NCI-H524 (cell line): ENCODE measurements around the gene PTGES3L.
A peak's percentile ranks its signal among the peaks of the same experiment; 100 is the strongest.
"Not testable (repeated sequence)": the region's sequence is repeated elsewhere in the genome, so short reads cannot be mapped to it uniquely, and the experiment has no call there.

ENCODE experiments used
- DNase-seq, 2 experiments: peaks; one replicate each; lab custom pipeline; 2025; lab: John Stamatoyannopoulos, UW

PTGES3L gene

GRCh38 chr17:42980274-42980765 is 440 bp upstream of the PTGES3L start, which contains the start of gene RUNDC1:
RUNDC1 (plus strand) TSS chr17:42980565; CDS start chr17:42980577, 12 bp downstream.
- peak; percentile 68 to 87 for DNase-seq

GRCh38 chr17:42975701-42976100 is 4.2 kb downstream of the PTGES3L start:
- not testable (repeated sequence) for DNase-seq

GRCh38 chr17:42975265-42975664 is 4.6 kb downstream of the PTGES3L start:
- DNase-seq, result no peak

- not testable (repeated sequence) for DNase-seq
Observed at GRCh38 chr17:42973323-42973722, 6.6 kb downstream of the PTGES3L start.

GRCh38 chr17:42971589-42971988 is 8.3 kb downstream of the PTGES3L start:
- no peak for DNase-seq

- DNase-seq, result no peak
Observed at GRCh38 chr17:42969001-42969581, 10.8 kb downstream of the PTGES3L start.

GRCh38 chr17:42967925-42968324 is 12.0 kb downstream of the PTGES3L start:
- no peak for DNase-seq

GRCh38 chr17:42964161-42964932 is 15.5 kb downstream of the PTGES3L start, which contains the start of gene AARSD1:
AARSD1 (minus strand) TSS chr17:42964454; CDS start chr17:42964440, 14 bp downstream.
- DNase-seq, result peak; percentile 86 to 94

GRCh38 chr17:42953669-42954068 is 26.2 kb downstream of the PTGES3L start:
- no peak for DNase-seq

GRCh38 chr17:42950044-42950783 is 29.7 kb downstream of the PTGES3L start:
- no peak for DNase-seq

GRCh38 chr17:42946812-42947211 is 33.1 kb downstream of the PTGES3L start:
- DNase-seq, result no peak

- no peak for DNase-seq
Observed at GRCh38 chr17:42944211-42944610, 35.7 kb downstream of the PTGES3L start.

GRCh38 chr17:42937712-42938596 is 41.9 kb downstream of the PTGES3L start:
- DNase-seq, result peak; percentile 7 to 61

- no peak for DNase-seq
Observed at GRCh38 chr17:42929497-42929844, 50.4 kb downstream of the PTGES3L start.

- DNase-seq, result peak in 1 of 2 experiments; percentile 38
Observed at GRCh38 chr17:42928714-42929496, 51.0 kb downstream of the PTGES3L start.

- DNase-seq, result no peak
Observed at GRCh38 chr17:42924891-42925290, 55.0 kb downstream of the PTGES3L start.

GRCh38 chr17:42923472-42923871 is 56.4 kb downstream of the PTGES3L start:
- DNase-seq, result not testable (repeated sequence)

GRCh38 chr17:42922294-42922693 is 57.6 kb downstream of the PTGES3L start:
- no peak for DNase-seq

- peak in 1 of 2 experiments; percentile 41 for DNase-seq
Observed at GRCh38 chr17:42920922-42921321, 59.0 kb downstream of the PTGES3L start.

GRCh38 chr17:42920106-42920900 is 59.6 kb downstream of the PTGES3L start:
- DNase-seq, result no peak
